GM19023 (cell line): ENCODE measurements around the gene MAPK12.

ENCODE experiments used
- ATAC-seq: cut with Tn5 transposase; IDR thresholded peaks from one replicate; pipeline ENCODE4 v1.9.1; 2021; ENCODE audit warnings: mild to moderate bottlenecking, moderate library complexity; ENCODE audit not compliant: unreplicated experiment

The MAPK12 gene

GRCh38 chr22:50299785-50300619 lies 38.5 kb upstream of the MAPK12 start:
- ATAC-seq = no peak

DNA sequence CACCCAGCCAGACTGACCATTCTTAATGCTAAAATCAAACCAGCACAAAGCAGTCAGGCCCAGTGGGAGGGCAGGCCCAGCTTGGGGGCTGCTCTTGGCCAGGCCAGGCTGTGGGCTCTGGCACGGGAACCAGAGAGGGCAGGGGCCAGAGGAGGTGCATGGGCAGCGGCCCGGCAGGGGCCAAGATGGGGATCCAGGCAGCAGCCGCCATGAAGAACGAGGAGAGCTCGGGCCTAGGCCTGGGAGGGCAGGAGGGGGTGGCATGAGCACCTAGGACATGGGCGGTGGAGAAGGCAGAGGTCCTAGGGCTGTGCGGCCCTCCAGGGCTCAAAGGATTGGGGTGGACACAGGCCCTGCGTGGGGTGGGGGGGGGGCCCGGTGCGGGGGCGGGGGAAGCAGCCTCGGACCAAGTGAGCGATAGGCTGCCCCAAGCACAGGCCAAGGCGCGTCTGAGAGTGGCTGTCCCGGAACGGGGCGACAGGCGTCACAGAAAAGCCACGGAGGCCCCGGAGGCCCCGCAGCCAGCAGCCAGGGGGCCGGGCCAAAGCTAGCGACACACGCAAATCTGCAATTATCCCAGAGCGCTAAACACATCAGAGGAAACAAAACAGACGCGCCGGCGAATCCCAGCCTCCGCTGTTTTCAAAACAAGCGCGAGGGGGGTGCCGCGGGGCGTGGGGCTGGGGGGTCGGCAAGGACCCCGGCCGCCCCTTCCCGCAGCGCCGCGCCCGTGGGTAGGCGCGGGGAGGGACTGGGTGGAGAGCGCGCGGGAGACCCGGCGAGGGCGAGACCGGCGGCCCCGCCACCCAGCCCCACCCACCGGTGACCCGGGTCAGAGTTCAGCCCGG lies 37.7 kb upstream of the MAPK12 start:
- no peak for ATAC-seq

DNA sequence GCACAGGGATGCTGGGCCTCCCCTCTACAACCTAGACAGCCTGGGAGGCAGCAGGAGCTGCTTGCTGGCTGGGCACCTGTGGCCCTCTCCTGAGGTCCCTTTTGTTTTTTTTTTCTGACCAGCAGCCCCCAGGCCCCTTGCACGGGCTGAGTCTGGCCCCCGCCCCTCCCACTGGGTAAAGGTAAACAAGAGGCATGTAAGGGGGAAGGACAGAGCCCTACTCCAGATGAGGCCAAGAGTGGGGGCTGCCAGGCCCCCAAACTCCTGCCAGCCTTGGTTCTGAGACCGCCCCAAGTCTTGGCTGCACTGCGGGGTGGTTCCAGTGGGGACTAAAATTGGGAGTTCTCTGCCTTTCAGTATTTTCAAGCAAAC lies 36.8 kb upstream of the MAPK12 start:
- no peak for ATAC-seq

- no peak for ATAC-seq
These were observed 36.2 kb upstream of the MAPK12 start for GRCh38 chr22:50297510-50298265.

GRCh38 chr22:50296658-50297490 lies 35.4 kb upstream of the MAPK12 start:
- ATAC-seq = no peak

- no peak for ATAC-seq
These were observed 32.8 kb upstream of the MAPK12 start for GRCh38 chr22:50294319-50294656.

DNA sequence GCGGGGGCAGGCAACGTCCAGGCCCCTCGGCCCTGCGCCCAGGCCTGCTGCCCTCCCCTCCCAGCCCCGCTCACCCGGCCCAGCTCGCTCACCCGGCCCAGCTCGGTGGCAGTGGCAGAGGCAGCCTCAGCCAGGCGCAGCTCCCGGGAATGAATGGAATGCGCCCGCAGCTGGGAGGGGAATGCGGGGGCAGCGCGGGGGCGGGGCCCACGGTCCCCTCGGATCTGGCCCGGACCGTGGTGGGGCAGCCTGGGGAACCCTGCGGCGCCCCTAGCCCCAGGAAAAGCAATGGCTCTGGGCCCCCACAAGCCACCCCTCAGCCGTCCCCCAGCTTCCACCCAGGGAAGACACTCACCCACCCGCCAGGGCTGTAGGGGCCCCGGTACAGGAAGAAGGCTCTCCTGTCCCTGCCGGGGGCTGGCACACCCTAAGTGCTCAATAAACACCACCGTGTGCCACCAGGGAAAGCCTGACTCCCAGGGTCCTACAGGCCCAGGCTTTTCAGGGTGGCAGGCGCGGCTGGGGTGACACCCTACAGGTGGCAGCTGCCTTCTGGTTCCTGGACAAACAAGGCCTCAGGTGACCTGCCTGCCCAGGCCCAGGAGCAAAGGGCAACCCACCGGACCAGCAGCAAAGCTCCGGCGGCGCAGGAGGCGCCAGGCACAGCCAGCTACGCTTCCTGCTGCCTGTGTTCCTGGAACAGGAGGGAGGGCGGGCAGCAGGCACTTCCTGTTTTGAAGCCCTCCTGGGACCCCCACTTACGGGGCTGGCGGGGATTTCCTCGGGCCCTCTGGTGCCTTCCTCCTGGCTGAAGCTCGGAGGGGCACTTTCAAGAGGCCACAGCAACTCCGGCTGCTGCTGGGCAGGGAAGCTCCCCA lies 32.2 kb upstream of the MAPK12 start:
- no peak for ATAC-seq

- ATAC-seq = no peak
These were observed 31.4 kb upstream of the MAPK12 start for GRCh38 chr22:50292643-50293440.

- ATAC-seq = no peak
These were observed 28.6 kb upstream of the MAPK12 start for GRCh38 chr22:50289942-50290630.

GRCh38 chr22:50289151-50289941 lies 27.9 kb upstream of the MAPK12 start:
- ATAC-seq = no peak

GRCh38 chr22:50287731-50288130 lies 26.2 kb upstream of the MAPK12 start:
- no peak for ATAC-seq

DNA sequence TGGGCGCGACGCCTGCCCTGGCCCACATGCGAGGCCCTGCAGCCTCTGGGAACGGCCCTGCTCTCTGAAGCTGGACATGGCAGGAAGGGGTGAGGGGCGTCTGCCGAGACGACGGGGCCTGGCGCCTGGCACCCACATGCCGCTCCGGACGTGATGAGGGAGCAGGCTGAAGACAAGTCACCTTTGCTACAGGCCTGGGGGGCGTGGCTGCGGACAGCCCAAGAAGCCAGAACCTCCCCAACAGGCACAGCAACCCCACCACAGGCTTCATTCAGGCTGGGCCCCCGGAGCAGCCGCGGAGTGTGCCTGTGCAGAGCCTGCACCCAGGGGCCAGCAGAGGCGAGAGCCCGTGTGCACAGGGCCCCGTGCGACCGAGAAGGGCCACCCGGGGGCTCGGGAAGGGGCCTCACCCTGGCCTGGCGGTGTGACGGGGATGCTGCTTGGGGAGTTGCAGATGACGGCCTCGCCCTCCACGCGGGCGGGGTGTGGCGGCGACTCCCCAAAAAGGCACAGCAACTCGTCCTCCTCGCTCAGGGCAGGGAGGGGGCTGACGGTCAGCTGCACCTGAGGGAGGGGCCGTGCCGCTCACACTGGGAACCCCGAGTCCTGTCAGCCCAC lies 25.3 kb upstream of the MAPK12 start:
- no peak for ATAC-seq

DNA sequence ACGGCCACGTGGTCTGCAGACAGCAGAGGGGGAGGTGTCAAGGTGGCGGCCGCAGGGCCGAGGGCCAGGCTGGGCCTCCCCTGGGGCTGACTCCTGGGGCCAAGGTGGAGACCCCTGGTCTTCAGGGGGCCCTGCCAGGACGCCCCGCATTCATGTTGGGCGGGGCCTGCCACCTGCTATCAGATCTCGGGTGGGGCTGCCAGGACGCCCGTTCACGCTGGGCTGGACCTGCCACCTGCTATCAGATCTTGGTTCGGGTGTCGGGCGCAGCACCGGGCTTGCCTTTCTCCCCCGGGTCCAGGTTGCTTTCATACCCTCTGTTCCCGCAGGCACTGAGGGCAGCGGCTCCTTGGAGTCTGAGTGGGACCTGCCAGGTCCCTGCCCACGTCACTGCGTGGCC lies 24.8 kb upstream of the MAPK12 start:
- no peak for ATAC-seq

GRCh38 chr22:50285568-50286229 lies 24.2 kb upstream of the MAPK12 start:
- no peak for ATAC-seq

DNA sequence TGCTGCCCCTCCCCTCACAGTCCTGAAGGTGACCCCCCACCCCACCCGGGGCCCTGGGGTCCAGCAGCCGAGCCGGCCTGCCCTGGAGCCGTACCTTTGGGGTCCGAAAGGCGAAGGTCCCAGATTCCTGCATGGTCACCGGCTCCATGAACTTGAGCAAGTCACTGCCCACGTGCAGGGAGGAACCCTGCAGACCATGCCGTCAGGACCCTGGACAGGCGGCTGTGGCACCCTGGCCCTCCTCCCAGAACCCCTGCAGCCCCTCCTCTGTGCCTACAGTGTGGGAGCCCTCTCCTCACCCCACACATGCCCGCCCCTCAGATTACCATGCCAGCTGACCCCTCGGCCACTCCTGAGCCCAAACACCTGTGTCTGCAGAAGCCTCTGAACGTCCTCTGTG lies 23.0 kb upstream of the MAPK12 start:
- no peak for ATAC-seq

- no peak for ATAC-seq
These were observed 22.3 kb upstream of the MAPK12 start for GRCh38 chr22:50283821-50284220.
